PC-3 (cell line): Measurements from ENCODE around the gene ZFPL1. TPM values are rescaled to one million over a fixed set of nuclear protein-coding genes. Genes with fewer than 3 reads are reported as not detected.
A peak's percentile ranks its signal among the peaks of the same experiment; 100 is the strongest.

Source experiments
- ATAC-seq: fragments of 200-7000 bp; cut with Tn5 transposase; 2 replicates; pipeline ENCODE4 v1.9.1; 2020; ENCODE audit warnings: mild to moderate bottlenecking, moderate library complexity
- BruUV-seq: library from RNA; stranded (reverse); fragments of 400-500 nt; replicated peaks from 2 replicates; lab custom pipeline; 2021; lab: Mats Ljungman, UMichigan
- CTCF ChIA-PET: fragments of 300-600 bp; sonication (Branson Sonifier 250); formaldehyde crosslinking; loops from one replicate; lab custom pipeline; 2022; ENCODE audit warnings: antibody characterized with exemption; lab: Charles Lee
- POLR2A ChIA-PET: fragments of 300-600 bp; sonication (Branson Sonifier 250); formaldehyde crosslinking; loops from one replicate; lab custom pipeline; 2022; ENCODE audit warnings: antibody characterized with exemption; ENCODE audit not compliant: unreplicated experiment; lab: Charles Lee
- DNase-seq: peaks from one replicate; pipeline ENCODE4 v3.0.0-alpha.2; 2015
- H2AFZ ChIP-seq: fragments of 300-600 bp; sonication (generic); 2 replicates; pipeline ENCODE4 v1.6.0; 2016; ENCODE audit warnings: antibody characterized with exemption, low read length
- H3F3A ChIP-seq: fragments of 300-600 bp; sonication (generic); one replicate; pipeline ENCODE4 v1.6.0; 2017; ENCODE audit warnings: antibody characterized with exemption, low read length, control low read depth, mild to moderate bottlenecking; ENCODE audit not compliant: unreplicated experiment
- H3K27ac ChIP-seq: fragments of 300-600 bp; sonication (generic); 2 replicates; pipeline ENCODE4 v1.5.1; 2016; ENCODE audit warnings: mild to moderate bottlenecking, low read length
- H3K27me3 ChIP-seq: fragments of 300-600 bp; sonication (generic); 2 replicates; pipeline ENCODE4 v1.6.1; 2016; ENCODE audit warnings: low read length, mixed read lengths
- H3K36me3 ChIP-seq: fragments of 300-600 bp; sonication (generic); 2 replicates; pipeline ENCODE4 v1.6.1; 2016; ENCODE audit warnings: low read depth, mixed run types, low read length, mixed read lengths
- H3K4me1 ChIP-seq: fragments of 300-600 bp; sonication (generic); 2 replicates; pipeline ENCODE4 v1.5.1; 2016; ENCODE audit warnings: low read length; ENCODE audit not compliant: insufficient read depth
- H3K4me2 ChIP-seq: fragments of 300-600 bp; sonication (generic); 2 replicates; pipeline ENCODE4 v1.6.0; 2016; ENCODE audit warnings: low read length
- H3K4me3 ChIP-seq: fragments of 300-600 bp; sonication (generic); 2 replicates; pipeline ENCODE4 v1.5.1; 2016; ENCODE audit warnings: mild to moderate bottlenecking, low read length, mixed read lengths
- H3K79me2 ChIP-seq: fragments of 300-600 bp; sonication (generic); 2 replicates; pipeline ENCODE4 v1.6.1; 2017; ENCODE audit warnings: low read length, mixed read lengths
- H3K9ac ChIP-seq: fragments of 300-600 bp; sonication (generic); 2 replicates; pipeline ENCODE4 v1.6.0; 2016; ENCODE audit warnings: mild to moderate bottlenecking, low read length
- H3K9me2 ChIP-seq: fragments of 300-600 bp; sonication (generic); replicated peaks from 2 replicates; pipeline ENCODE4 v1.6.1; 2016; ENCODE audit warnings: mixed run types, low read length, mixed read lengths
- H3K9me3 ChIP-seq: fragments of 300-600 bp; sonication (generic); 2 replicates; pipeline ENCODE4 v1.6.1; 2016; ENCODE audit warnings: low read length, mixed read lengths
- H4K20me1 ChIP-seq: fragments of 300-600 bp; sonication (generic); 2 replicates; pipeline ENCODE4 v1.6.1; 2016; ENCODE audit warnings: low read length, mixed read lengths
- CTCF ChIP-seq: fragments of 300-600 bp; sonication (generic); conservative IDR thresholded peaks from 2 replicates; pipeline ENCODE4 v1.5.1; 2017; ENCODE audit warnings: antibody characterized with exemption, low read depth, mild to moderate bottlenecking, low read length
- EZH2 ChIP-seq: fragments of 300-600 bp; sonication (generic); IDR thresholded peaks from one replicate; pipeline ENCODE4 v1.6.1; 2017; ENCODE audit warnings: antibody characterized with exemption, mild to moderate bottlenecking, low read length; ENCODE audit not compliant: unreplicated experiment
- EZH2phosphoT487 ChIP-seq: fragments of 300-600 bp; sonication (generic); IDR thresholded peaks from 2 replicates; pipeline ENCODE4 v1.6.1; 2018; ENCODE audit warnings: mild to moderate bottlenecking, antibody characterized with exemption, low read length, borderline replicate concordance
- intact Hi-C: fragments of 100-400 bp; cut with micrococcal nuclease; formaldehyde crosslinking; loops from 2 replicates; pipeline ENCODE4 v1.9.0; 2023
- total RNA-seq: library from RNA; depleted of rRNA; stranded (reverse); fragments of >200 nt; gene quantifications from 2 replicates; pipeline ENCODE4 v1.2.3, GENCODE V29; 2014

Gene ZFPL1
- total RNA-seq, 1 experiment from 2014 or later: 103 TPM

GRCh38 chr11:65115361-65116082 lies 31.5 kb downstream of the ZFPL1 start:
- Histone ChIP-seq H3K4me3 (peak overlapping the region; percentile 77), H3F3A (peaks cover 20% of the 10 kb centered on the region), H3K9me3 (no peaks in the 10 kb centered on the region), H3K27me3 (no peaks in the 10 kb centered on the region), H3K27ac (no peak overlapping the region), H4K20me1 (0 out of 2 replicates have a peak, but pooled peaks cover 3% of the 10 kb centered on the region), H2AFZ (no peak overlapping the region), H3K36me3 (peaks cover 11% of the 10 kb centered on the region), H3K4me2 (peak overlapping the region; percentile 86), H3K9ac (no peak overlapping the region; the same call in 1 of the 2 replicates), H3K9me2 (no peaks in the 10 kb centered on the region), H3K79me2 (peaks cover 33% of the 10 kb centered on the region), H3K4me1 (peaks cover 24% of the 10 kb centered on the region)
- POLR2A ChIA-PET: no interaction called here
- CTCF ChIA-PET: no interaction called here
- DNase-seq: no peak
- intact Hi-C loops: loop anchor here (2.0 kb wide), 3 partner anchors 19 to 139 kb away; partner anchors contain the start of genes CAPN1 and VPS51
- ATAC-seq: no peak
- BruUV-seq: TSS peak; percentile 2
- TF ChIP-seq EZH2phosphoT487: no peak
- TF ChIP-seq EZH2: no peak
- no peak for TF ChIP-seq CTCF

- peaks cover 43% of the 10 kb centered on the region for H3K79me2 ChIP-seq
- no TSS peak for BruUV-seq
- CTCF ChIA-PET: no interaction called here
Observed at GRCh38 chr11:65116370-65117205, 32.6 kb downstream of the ZFPL1 start.

More at GRCh38 chr11:65116370-65117205, 32.6 kb downstream of the ZFPL1 start:
- POLR2A ChIA-PET: interaction anchor here (0.5 to 0.6 kb wide), 2 partner anchors 18 to 603 kb away, joined by 3 read pairs; no protein-coding TSS in a partner anchor
- DNase-seq: peak; percentile 57
- H2AFZ ChIP-seq: peak overlapping the region; percentile 39
- peak overlapping the region; percentile 74 for H3K27ac ChIP-seq
- intact Hi-C loops: loop anchor here (1.0 to 2.0 kb wide), 4 partner anchors 20 to 138 kb away; partner anchors contain the start of genes CAPN1 and VPS51
- peak overlapping the region; percentile 94 for H3K9ac ChIP-seq
- peak overlapping the region; percentile 86 for H3K4me2 ChIP-seq
- no peak for TF ChIP-seq EZH2
- TF ChIP-seq CTCF: no peak
- TF ChIP-seq EZH2phosphoT487: no peak
- H3F3A ChIP-seq: peaks cover 20% of the 10 kb centered on the region
- H3K9me2 ChIP-seq: no peaks in the 10 kb centered on the region
- H3K4me3 ChIP-seq: peak overlapping the region; percentile 77
- no peaks in the 10 kb centered on the region for H3K9me3 ChIP-seq
- peaks cover 20% of the 10 kb centered on the region for H3K36me3 ChIP-seq
- peak; percentile 4 for ATAC-seq
- peaks cover 30% of the 10 kb centered on the region for H3K4me1 ChIP-seq
- H4K20me1 ChIP-seq: 0 out of 2 replicates have a peak, but pooled peaks cover 3% of the 10 kb centered on the region
- no peaks in the 10 kb centered on the region for H3K27me3 ChIP-seq
